Mucosa of rectum (tissue), 2 donors: ENCODE data around the gene PRKAG2.

Source experiments
- H3K27ac ChIP-seq, 2 donors: one replicate each; pipeline ENCODE4 v1.7.0; 2013; ENCODE audit warnings: inconsistent platforms in 2 of 2, low read depth in 2 of 2, low read length in 2 of 2
- H3K27me3 ChIP-seq, 2 donors: one replicate each; pipeline ENCODE4 v1.7.0; 2013; ENCODE audit warnings: low read length in 2 of 2; ENCODE audit not compliant: control insufficient read depth in 2 of 2, insufficient read depth in 2 of 2
- H3K36me3 ChIP-seq, 2 donors: one replicate each; pipeline ENCODE4 v1.7.0; 2013; ENCODE audit warnings: low read length in 2 of 2; ENCODE audit not compliant: control insufficient read depth in 2 of 2, insufficient read depth in 2 of 2
- H3K4me1 ChIP-seq, 2 donors: one replicate each; pipeline ENCODE4 v1.7.0; 2013; ENCODE audit warnings: low read length in 2 of 2, mild to moderate bottlenecking in 1 of 2; ENCODE audit not compliant: control insufficient read depth in 2 of 2, insufficient read depth in 2 of 2
- H3K4me3 ChIP-seq, 2 donors: one replicate each; pipeline ENCODE4 v1.7.0; 2013; ENCODE audit warnings: low read length in 2 of 2
- H3K9ac ChIP-seq, 2 donors: one replicate each; pipeline ENCODE4 v1.7.0; 2013; ENCODE audit warnings: low read length in 2 of 2, low read depth in 1 of 2, mild to moderate bottlenecking in 1 of 2
- H3K9me3 ChIP-seq, 2 donors: one replicate each; pipeline ENCODE4 v1.7.0; 2013; ENCODE audit warnings: low read length in 2 of 2; ENCODE audit not compliant: control insufficient read depth in 2 of 2
- donor health status: healthy.
- donor health status: Normal muscosa, but diverticular disease.

The PRKAG2 gene

GRCh38 chr7:151614019-151614418 is 262.9 kb downstream of the PRKAG2 start:
- Histone ChIP-seq H3K27me3 (no peaks in the 10 kb centered on the region), H3K9ac (no peak overlapping the region), H3K36me3 (peaks cover 2 to 7% of the 10 kb centered on the region in 2 donors), H3K27ac (no peak overlapping the region), H3K4me1 (no peaks in the 10 kb centered on the region), H3K4me3 (no peak overlapping the region), H3K9me3 (no peaks in the 10 kb centered on the region)

GRCh38 chr7:151611878-151612277 is 265.0 kb downstream of the PRKAG2 start:
- no peak overlapping the region for H3K4me3 ChIP-seq
- H3K27me3 ChIP-seq = no peaks in the 10 kb centered on the region
- no peaks in the 10 kb centered on the region for H3K9me3 ChIP-seq
- no peak overlapping the region for H3K27ac ChIP-seq
- H3K9ac ChIP-seq = no peak overlapping the region
- H3K36me3 ChIP-seq = peaks cover 2 to 7% of the 10 kb centered on the region in 2 donors
- H3K4me1 ChIP-seq = peaks cover 3 to 4% of the 10 kb centered on the region in 2 donors

DNA sequence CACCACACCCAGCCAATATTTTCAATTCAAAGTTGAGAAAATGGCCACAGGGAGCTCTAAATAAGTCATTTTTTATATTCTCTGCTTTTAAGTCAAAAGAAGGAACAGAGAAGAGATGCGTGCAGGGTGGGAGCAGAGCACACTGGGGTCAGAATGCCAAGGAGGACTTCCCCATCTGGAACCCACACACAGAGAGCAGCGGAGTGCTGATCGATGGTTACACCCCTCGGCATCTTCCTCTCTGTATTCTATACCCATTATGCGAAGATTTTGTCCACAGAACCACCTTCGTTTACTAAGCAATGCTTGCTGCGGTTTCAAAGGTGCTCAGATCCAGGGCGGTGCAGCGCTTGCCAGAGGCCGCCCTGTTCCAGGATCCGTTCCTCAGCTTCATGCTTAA is 265.9 kb downstream of the PRKAG2 start:
- Histone ChIP-seq H3K4me1 (peaks cover 3 to 4% of the 10 kb centered on the region in 2 donors), H3K36me3 (peaks cover 2 to 7% of the 10 kb centered on the region in 2 donors), H3K9ac (no peak overlapping the region), H3K4me3 (no peak overlapping the region), H3K27me3 (no peaks in the 10 kb centered on the region), H3K9me3 (no peaks in the 10 kb centered on the region), H3K27ac (no peak overlapping the region)

DNA sequence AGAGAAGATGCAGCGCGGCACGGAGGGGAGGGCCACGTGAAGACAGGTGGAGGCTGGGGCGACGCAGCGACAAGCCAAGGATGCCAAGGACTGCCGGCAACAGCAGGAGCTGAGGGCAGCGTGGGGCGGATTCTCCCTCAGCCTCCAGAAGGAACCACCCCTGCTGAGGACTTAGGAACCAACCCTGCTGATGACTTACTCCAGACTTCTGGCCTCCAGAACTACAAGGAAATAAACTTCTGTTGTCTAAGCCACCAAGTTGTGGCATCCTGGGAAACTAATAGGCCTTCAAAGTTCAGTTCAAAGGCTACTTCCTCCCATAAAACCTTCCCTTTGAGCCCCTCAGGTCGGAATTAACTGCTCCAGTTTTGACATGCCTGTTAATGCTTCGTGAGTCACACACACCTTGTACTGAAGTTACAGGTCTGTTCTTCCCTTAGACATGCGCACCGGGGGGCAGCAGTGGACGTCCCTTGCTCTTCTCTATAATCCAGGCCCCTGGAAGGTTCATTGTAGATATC is 268.8 kb downstream of the PRKAG2 start:
- Histone ChIP-seq H3K27ac (peak overlapping the region; percentile 70 to 80), H3K9ac (peak overlapping the region in 1 of 2 donors; percentile 22), H3K4me3 (no peak overlapping the region), H3K36me3 (peaks cover 3 to 9% of the 10 kb centered on the region in 2 donors), H3K4me1 (peaks cover 3 to 4% of the 10 kb centered on the region in 2 donors), H3K9me3 (no peaks in the 10 kb centered on the region), H3K27me3 (no peaks in the 10 kb centered on the region)

DNA sequence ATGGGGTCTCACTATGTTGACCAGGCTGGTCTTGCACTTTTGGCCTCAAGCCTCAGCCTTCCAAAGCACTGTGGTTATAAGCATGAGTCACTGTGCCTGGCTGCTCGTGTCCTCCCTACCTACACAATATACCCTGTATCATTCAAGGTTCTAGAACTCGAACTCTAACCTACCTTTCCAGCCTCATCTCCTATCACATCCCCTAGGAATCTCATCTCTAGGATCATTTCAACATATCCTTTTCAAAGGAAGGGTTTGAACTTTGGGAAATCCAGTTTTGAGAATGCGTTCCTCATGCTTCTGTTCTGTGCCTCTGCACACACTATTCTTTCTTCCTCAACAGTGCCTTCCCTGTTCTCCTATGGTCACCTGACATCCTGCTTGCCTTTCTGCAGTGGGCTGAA is 269.4 kb downstream of the PRKAG2 start:
- H3K9me3 ChIP-seq = no peaks in the 10 kb centered on the region
- no peaks in the 10 kb centered on the region for H3K27me3 ChIP-seq
- H3K4me3 ChIP-seq = no peak overlapping the region
- peaks cover 3 to 9% of the 10 kb centered on the region in 2 donors for H3K36me3 ChIP-seq
- peak overlapping the region; percentile 17 to 62 for H3K27ac ChIP-seq
- peaks cover 3 to 4% of the 10 kb centered on the region in 2 donors for H3K4me1 ChIP-seq
- no peak overlapping the region for H3K9ac ChIP-seq

DNA sequence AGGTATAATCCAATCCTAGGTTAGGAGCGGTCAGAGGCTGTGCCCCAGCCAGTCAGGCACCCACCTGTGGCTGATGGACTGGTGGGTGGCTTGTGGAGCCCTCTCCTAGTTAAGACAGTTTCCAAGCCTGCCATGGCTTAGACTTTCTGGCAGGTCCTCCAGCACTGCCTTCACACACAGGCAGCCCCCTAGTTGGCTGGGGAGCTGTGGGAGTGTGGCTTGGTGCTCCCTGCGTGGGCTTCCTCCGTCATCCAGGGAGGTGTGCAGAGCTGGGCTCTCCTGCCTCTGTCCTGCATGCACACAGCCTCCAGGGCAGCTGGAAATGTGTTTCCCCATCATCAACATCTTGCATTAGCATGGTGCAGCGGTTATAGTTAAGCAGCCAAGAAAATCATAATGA is 273.0 kb downstream of the PRKAG2 start:
- H3K27me3 ChIP-seq = no peaks in the 10 kb centered on the region
- no peak overlapping the region for H3K9ac ChIP-seq
- H3K4me1 ChIP-seq = peaks cover 3 to 4% of the 10 kb centered on the region in 2 donors
- H3K36me3 ChIP-seq = peaks cover 5 to 8% of the 10 kb centered on the region in 2 donors
- H3K4me3 ChIP-seq = no peak overlapping the region
- H3K27ac ChIP-seq = no peak overlapping the region
- no peaks in the 10 kb centered on the region for H3K9me3 ChIP-seq

GRCh38 chr7:151601521-151602305 is 275.2 kb downstream of the PRKAG2 start:
- Histone ChIP-seq H3K27ac (no peak overlapping the region), H3K36me3 (peaks cover 5 to 8% of the 10 kb centered on the region in 2 donors), H3K4me1 (no peaks in the 10 kb centered on the region), H3K9ac (no peak overlapping the region), H3K4me3 (no peak overlapping the region), H3K27me3 (no peaks in the 10 kb centered on the region), H3K9me3 (no peaks in the 10 kb centered on the region)

DNA sequence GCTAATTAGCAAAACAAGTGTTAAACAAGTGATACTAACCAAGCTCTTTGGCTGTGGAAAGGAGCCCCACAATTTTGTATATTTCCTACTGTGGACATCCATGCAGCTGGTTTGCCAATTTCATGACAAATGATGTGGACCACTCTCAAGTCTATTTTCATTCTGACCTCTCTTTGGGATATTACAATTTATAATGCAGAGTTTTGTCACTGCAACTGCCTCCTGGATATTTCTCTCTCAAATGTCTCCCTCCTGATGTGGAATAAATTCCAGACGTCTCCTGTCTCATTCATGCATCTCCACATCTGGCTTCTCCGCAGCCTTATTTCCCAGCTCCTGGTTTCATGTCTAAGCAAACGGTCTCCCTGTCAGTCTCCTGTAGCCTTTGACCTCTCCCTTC is 276.6 kb downstream of the PRKAG2 start:
- peaks cover 5 to 8% of the 10 kb centered on the region in 2 donors for H3K36me3 ChIP-seq
- H3K27me3 ChIP-seq = no peaks in the 10 kb centered on the region
- no peak overlapping the region for H3K4me3 ChIP-seq
- no peak overlapping the region for H3K9ac ChIP-seq
- H3K27ac ChIP-seq = peak overlapping the region in 1 of 2 donors; percentile 5
- H3K4me1 ChIP-seq = peaks cover 0 to 2% of the 10 kb centered on the region in 2 donors
- no peaks in the 10 kb centered on the region for H3K9me3 ChIP-seq

- Histone ChIP-seq H3K4me1 (peaks cover 0 to 2% of the 10 kb centered on the region in 2 donors), H3K36me3 (peaks cover 5 to 12% of the 10 kb centered on the region in 2 donors), H3K4me3 (no peak overlapping the region), H3K27ac (peak overlapping the region in 1 of 2 donors; percentile 13), H3K27me3 (no peaks in the 10 kb centered on the region), H3K9ac (no peak overlapping the region), H3K9me3 (no peaks in the 10 kb centered on the region)
Measured at GRCh38 chr7:151599401-151600227, 277.3 kb downstream of the PRKAG2 start.
